A549 (cell line): ENCODE data around the gene GNAS-AS1.

Experiments
- CHD4 ChIP-seq: fragments of 200-600 bp; sonication (generic); IDR thresholded peaks from 2 replicates; pipeline ENCODE4 v1.6.1; 2016; ENCODE audit warnings: antibody characterized with exemption, mild to moderate bottlenecking, borderline replicate concordance
- CTCF ChIP-seq: fragments of >200 bp; sonication (Bioruptor Twin); formaldehyde crosslinking; IDR thresholded peaks from 3 replicates; pipeline ENCODE4 v1.5.1; 2016
- EP300 ChIP-seq, 2 experiments: fragments of >200 bp; sonication (Bioruptor Twin); formaldehyde crosslinking; IDR thresholded peaks; 2 replicates in 1 of 2; 3 replicates in 1 of 2; pipeline ENCODE4 v1.6.1; 2016 to 2017
- HDAC2 ChIP-seq: fragments of 200-600 bp; sonication (generic); IDR thresholded peaks from 2 replicates; pipeline ENCODE4 v1.6.1; 2016
- HOXB13 ChIP-seq: fragments of 250-450 bp; sonication (Bioruptor Pico); IDR thresholded peaks from 2 replicates; pipeline ENCODE4 v1.5.0; 2020; ENCODE audit warnings: low read depth, mild to moderate bottlenecking, moderate library complexity
- JUNB ChIP-seq: fragments of >200 bp; sonication (Bioruptor Twin); formaldehyde crosslinking; IDR thresholded peaks from 2 replicates; pipeline ENCODE4 v1.6.1; 2016
- MAX ChIP-seq: IDR thresholded peaks from 2 replicates; pipeline ENCODE4 v1.6.1; 2012
- MAZ ChIP-seq: fragments of 150-350 bp; IDR thresholded peaks from 2 replicates; pipeline ENCODE4 v1.6.1; 2014; ENCODE audit warnings: antibody characterized with exemption, low read depth, low read length, borderline replicate concordance
- POLR2A ChIP-seq: IDR thresholded peaks from 2 replicates; pipeline ENCODE4 v1.6.1; 2012; ENCODE audit warnings: mild to moderate bottlenecking, low read length
- RAD21 ChIP-seq, 2 experiments: fragments of >200 bp in 1 of 2; sonication (Bioruptor Twin) in 1 of 2; formaldehyde crosslinking in 1 of 2; IDR thresholded peaks in 1 of 2; conservative IDR thresholded peaks in 1 of 2; 2 replicates in 1 of 2; 3 replicates in 1 of 2; pipeline ENCODE4 v1.6.1; 2012 to 2018; ENCODE audit warnings: inconsistent platforms in 1 of 2
- REST ChIP-seq: fragments of 200-600 bp; sonication (generic); IDR thresholded peaks from 2 replicates; pipeline ENCODE4 v1.6.1; 2016; ENCODE audit warnings: antibody characterized with exemption, mild to moderate bottlenecking, moderate library complexity
- SMC3 ChIP-seq: fragments of >200 bp; sonication (Bioruptor Twin); formaldehyde crosslinking; IDR thresholded peaks from 3 replicates; pipeline ENCODE4 v1.6.1; 2018; ENCODE audit warnings: inconsistent platforms
- TF ChIP-seq, protein P1 (sequence below): IDR thresholded peaks from 2 replicates; pipeline ENCODE4 v1.6.1; 2012; ENCODE audit warnings: low read depth, borderline replicate concordance
- TF ChIP-seq, protein P2 (sequence below): fragments of >200 bp; sonication (Bioruptor Twin); formaldehyde crosslinking; IDR thresholded peaks from 3 replicates; pipeline ENCODE4 v1.6.1; 2016

GRCh38 chr20:58791286-58791685 is 59.4 kb downstream of the GNAS-AS1 start:
- TF ChIP-seq, protein P1, sequence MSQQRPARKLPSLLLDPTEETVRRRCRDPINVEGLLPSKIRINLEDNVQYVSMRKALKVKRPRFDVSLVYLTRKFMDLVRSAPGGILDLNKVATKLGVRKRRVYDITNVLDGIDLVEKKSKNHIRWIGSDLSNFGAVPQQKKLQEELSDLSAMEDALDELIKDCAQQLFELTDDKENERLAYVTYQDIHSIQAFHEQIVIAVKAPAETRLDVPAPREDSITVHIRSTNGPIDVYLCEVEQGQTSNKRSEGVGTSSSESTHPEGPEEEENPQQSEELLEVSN: no peak
- TF ChIP-seq REST (no peak), POLR2A (no peak), CTCF (no peak), RAD21 (conservative IDR thresholded peaks at IDR 0.05 in 1 of 2, IDR thresholded peaks at IDR 0.05 in 1 of 2) (no peak), MAZ (no peak), MAX (no peak), EP300 (IDR thresholded peaks at IDR 0.05) (no peak), CHD4 (no peak), SMC3 (no peak), JUNB (no peak), HOXB13 (no peak), HDAC2 (no peak)
- TF ChIP-seq, protein P2, sequence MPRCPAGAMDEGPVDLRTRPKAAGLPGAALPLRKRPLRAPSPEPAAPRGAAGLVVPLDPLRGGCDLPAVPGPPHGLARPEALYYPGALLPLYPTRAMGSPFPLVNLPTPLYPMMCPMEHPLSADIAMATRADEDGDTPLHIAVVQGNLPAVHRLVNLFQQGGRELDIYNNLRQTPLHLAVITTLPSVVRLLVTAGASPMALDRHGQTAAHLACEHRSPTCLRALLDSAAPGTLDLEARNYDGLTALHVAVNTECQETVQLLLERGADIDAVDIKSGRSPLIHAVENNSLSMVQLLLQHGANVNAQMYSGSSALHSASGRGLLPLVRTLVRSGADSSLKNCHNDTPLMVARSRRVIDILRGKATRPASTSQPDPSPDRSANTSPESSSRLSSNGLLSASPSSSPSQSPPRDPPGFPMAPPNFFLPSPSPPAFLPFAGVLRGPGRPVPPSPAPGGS: no peak
